GM12878 (cell line): ENCODE measurements around the gene C16orf82.

Source experiments
- BCLAF1 ChIP-seq: fragments of 450-650 bp; IDR thresholded peaks from 2 replicates; pipeline ENCODE4 v1.6.1; 2017; ENCODE audit warnings: antibody characterized with exemption, mild to moderate bottlenecking, moderate library complexity
- CTCF ChIP-seq, 3 experiments: IDR thresholded peaks in 2 of 3; conservative IDR thresholded peaks in 1 of 3; 2 replicates each; pipeline ENCODE4 v1.5.1; 2011; ENCODE audit warnings: low read depth in 3 of 3, low read length in 3 of 3, mild to moderate bottlenecking in 3 of 3, control low read depth in 2 of 3, moderate library complexity in 2 of 3, inconsistent platforms in 1 of 3, mixed read lengths in 1 of 3; ENCODE audit not compliant: control insufficient read depth in 2 of 3, insufficient read depth in 1 of 3; ENCODE audit errors: extremely low read depth in 1 of 3
- IKZF2 ChIP-seq, 2 experiments: fragments of 450-650 bp; IDR thresholded peaks; 2 replicates each; pipeline ENCODE4 v1.6.1; 2017; ENCODE audit warnings: mild to moderate bottlenecking in 2 of 2, moderate library complexity in 2 of 2
- MYC ChIP-seq: IDR thresholded peaks from 2 replicates; pipeline ENCODE4 v1.6.1; 2011; ENCODE audit warnings: mild to moderate bottlenecking, low read length, moderate library complexity, inconsistent platforms; ENCODE audit not compliant: insufficient read depth, insufficient replicate concordance, insufficient read length, severe bottlenecking
- NFYA ChIP-seq: IDR thresholded peaks from 2 replicates; pipeline ENCODE4 v1.6.1; 2011; ENCODE audit warnings: low read depth, mild to moderate bottlenecking, low read length, improper control_type of control experiment, borderline replicate concordance
- TCF12 ChIP-seq: IDR thresholded peaks from 2 replicates; pipeline ENCODE4 v1.6.1; 2011; ENCODE audit warnings: low read depth, mild to moderate bottlenecking, low read length
- TF ChIP-seq, protein P1 (sequence below): fragments of 450-650 bp; IDR thresholded peaks from 2 replicates; pipeline ENCODE4 v1.6.1; 2017; ENCODE audit warnings: mild to moderate bottlenecking, moderate library complexity
- TF ChIP-seq, protein P2 (sequence below): fragments of 450-650 bp; IDR thresholded peaks from 2 replicates; pipeline ENCODE4 v1.6.1; 2016; ENCODE audit warnings: mild to moderate bottlenecking, moderate library complexity, borderline replicate concordance
- TF ChIP-seq, protein P3 (sequence below): IDR thresholded peaks from 2 replicates; pipeline ENCODE4 v1.6.1; 2011; ENCODE audit warnings: low read depth, low read length, improper control_type of control experiment, borderline replicate concordance

DNA sequence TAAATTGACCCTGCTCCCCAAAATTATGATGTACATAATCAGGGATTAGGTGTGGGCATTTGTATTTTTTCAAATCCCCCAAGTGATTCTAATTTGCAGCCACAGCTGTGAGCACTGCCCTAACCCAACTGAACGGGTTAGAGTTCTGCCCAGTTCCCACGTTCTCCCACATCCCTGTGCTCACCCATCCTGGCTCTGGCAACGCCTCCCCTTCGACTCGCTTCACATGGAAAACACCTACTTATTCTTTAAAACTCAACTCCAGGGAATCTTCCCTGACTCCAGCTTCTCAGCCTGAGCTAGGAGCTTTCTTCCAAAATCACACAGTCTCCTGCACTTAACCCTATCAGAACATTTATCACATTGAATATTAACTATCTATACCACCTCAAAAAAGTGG is 17.6 kb upstream of the C16orf82 start:
- TF ChIP-seq CTCF (IDR thresholded peaks at IDR 0.05 in 2 of 3, conservative IDR thresholded peaks at IDR 0.05 in 1 of 3; ENCODE audit: control insufficient read depth in 2 of 3, extremely low read depth in 1 of 3, insufficient read depth in 1 of 3, low read depth in 3 of 3, low read length in 3 of 3): no peak
- TF ChIP-seq, protein P1, sequence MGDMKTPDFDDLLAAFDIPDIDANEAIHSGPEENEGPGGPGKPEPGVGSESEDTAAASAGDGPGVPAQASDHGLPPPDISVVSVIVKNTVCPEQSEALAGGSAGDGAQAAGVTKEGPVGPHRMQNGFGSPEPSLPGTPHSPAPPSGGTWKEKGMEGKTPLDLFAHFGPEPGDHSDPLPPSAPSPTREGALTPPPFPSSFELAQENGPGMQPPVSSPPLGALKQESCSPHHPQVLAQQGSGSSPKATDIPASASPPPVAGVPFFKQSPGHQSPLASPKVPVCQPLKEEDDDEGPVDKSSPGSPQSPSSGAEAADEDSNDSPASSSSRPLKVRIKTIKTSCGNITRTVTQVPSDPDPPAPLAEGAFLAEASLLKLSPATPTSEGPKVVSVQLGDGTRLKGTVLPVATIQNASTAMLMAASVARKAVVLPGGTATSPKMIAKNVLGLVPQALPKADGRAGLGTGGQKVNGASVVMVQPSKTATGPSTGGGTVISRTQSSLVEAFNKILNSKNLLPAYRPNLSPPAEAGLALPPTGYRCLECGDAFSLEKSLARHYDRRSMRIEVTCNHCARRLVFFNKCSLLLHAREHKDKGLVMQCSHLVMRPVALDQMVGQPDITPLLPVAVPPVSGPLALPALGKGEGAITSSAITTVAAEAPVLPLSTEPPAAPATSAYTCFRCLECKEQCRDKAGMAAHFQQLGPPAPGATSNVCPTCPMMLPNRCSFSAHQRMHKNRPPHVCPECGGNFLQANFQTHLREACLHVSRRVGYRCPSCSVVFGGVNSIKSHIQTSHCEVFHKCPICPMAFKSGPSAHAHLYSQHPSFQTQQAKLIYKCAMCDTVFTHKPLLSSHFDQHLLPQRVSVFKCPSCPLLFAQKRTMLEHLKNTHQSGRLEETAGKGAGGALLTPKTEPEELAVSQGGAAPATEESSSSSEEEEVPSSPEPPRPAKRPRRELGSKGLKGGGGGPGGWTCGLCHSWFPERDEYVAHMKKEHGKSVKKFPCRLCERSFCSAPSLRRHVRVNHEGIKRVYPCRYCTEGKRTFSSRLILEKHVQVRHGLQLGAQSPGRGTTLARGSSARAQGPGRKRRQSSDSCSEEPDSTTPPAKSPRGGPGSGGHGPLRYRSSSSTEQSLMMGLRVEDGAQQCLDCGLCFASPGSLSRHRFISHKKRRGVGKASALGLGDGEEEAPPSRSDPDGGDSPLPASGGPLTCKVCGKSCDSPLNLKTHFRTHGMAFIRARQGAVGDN: no peak
- TF ChIP-seq IKZF2 (IDR thresholded peaks at IDR 0.05): no peak
- TF ChIP-seq BCLAF1: no peak
- TF ChIP-seq NFYA: no peak
- TF ChIP-seq TCF12: no peak
- no peak for TF ChIP-seq MYC
- TF ChIP-seq, protein P2, sequence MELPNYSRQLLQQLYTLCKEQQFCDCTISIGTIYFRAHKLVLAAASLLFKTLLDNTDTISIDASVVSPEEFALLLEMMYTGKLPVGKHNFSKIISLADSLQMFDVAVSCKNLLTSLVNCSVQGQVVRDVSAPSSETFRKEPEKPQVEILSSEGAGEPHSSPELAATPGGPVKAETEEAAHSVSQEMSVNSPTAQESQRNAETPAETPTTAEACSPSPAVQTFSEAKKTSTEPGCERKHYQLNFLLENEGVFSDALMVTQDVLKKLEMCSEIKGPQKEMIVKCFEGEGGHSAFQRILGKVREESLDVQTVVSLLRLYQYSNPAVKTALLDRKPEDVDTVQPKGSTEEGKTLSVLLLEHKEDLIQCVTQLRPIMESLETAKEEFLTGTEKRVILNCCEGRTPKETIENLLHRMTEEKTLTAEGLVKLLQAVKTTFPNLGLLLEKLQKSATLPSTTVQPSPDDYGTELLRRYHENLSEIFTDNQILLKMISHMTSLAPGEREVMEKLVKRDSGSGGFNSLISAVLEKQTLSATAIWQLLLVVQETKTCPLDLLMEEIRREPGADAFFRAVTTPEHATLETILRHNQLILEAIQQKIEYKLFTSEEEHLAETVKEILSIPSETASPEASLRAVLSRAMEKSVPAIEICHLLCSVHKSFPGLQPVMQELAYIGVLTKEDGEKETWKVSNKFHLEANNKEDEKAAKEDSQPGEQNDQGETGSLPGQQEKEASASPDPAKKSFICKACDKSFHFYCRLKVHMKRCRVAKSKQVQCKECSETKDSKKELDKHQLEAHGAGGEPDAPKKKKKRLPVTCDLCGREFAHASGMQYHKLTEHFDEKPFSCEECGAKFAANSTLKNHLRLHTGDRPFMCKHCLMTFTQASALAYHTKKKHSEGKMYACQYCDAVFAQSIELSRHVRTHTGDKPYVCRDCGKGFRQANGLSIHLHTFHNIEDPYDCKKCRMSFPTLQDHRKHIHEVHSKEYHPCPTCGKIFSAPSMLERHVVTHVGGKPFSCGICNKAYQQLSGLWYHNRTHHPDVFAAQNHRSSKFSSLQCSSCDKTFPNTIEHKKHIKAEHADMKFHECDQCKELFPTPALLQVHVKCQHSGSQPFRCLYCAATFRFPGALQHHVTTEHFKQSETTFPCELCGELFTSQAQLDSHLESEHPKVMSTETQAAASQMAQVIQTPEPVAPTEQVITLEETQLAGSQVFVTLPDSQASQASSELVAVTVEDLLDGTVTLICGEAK: no peak
- TF ChIP-seq, protein P3, sequence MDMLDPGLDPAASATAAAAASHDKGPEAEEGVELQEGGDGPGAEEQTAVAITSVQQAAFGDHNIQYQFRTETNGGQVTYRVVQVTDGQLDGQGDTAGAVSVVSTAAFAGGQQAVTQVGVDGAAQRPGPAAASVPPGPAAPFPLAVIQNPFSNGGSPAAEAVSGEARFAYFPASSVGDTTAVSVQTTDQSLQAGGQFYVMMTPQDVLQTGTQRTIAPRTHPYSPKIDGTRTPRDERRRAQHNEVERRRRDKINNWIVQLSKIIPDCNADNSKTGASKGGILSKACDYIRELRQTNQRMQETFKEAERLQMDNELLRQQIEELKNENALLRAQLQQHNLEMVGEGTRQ: no peak
